Calu3 (cell line): ENCODE measurements around the gene EFCAB9. TPM values are rescaled to one million over a fixed set of nuclear protein-coding genes. Genes with fewer than 3 reads are reported as not detected.

Experiments used
- BruUV-seq: library from RNA; stranded (reverse); fragments of 400-500 nt; replicated peaks from 2 replicates; lab custom pipeline; 2021; lab: Mats Ljungman, UMichigan
- CTCF ChIA-PET: fragments of 300-600 bp; sonication (Branson Sonifier 250); formaldehyde crosslinking; loops from one replicate; lab custom pipeline; 2022; ENCODE audit warnings: antibody characterized with exemption; lab: Charles Lee
- DNase-seq: peaks from one replicate; pipeline ENCODE4 v3.0.0; 2022
- H3K27ac Mint-ChIP-seq: one replicate; pipeline ENCODE4 v1.8.0; 2022; ENCODE audit warnings: mixed read lengths; ENCODE audit not compliant: unreplicated experiment
- H3K27me3 Mint-ChIP-seq: one replicate; pipeline ENCODE4 v1.8.0; 2022; ENCODE audit warnings: mixed read lengths; ENCODE audit not compliant: unreplicated experiment
- H3K36me3 Mint-ChIP-seq: one replicate; pipeline ENCODE4 v1.8.0; 2022; ENCODE audit warnings: mild to moderate bottlenecking, moderate library complexity, mixed read lengths; ENCODE audit not compliant: insufficient read depth, unreplicated experiment
- H3K4me1 Mint-ChIP-seq: one replicate; pipeline ENCODE4 v1.8.0; 2022; ENCODE audit warnings: mild to moderate bottlenecking, low read depth, mixed read lengths; ENCODE audit not compliant: unreplicated experiment
- H3K4me3 Mint-ChIP-seq: one replicate; pipeline ENCODE4 v1.8.0; 2022; ENCODE audit warnings: mild to moderate bottlenecking, low read depth, moderate library complexity, mixed read lengths; ENCODE audit not compliant: unreplicated experiment
- H3K9me3 Mint-ChIP-seq: one replicate; pipeline ENCODE4 v1.8.0; 2022; ENCODE audit warnings: low read depth, mixed read lengths; ENCODE audit not compliant: unreplicated experiment
- intact Hi-C: fragments of 100-400 bp; cut with micrococcal nuclease; formaldehyde crosslinking; loops from one replicate; pipeline ENCODE4 v1.10.0; 2022; ENCODE audit not compliant: unreplicated experiment
- total RNA-seq: library from RNA; stranded (reverse); gene quantifications from 2 replicates; pipeline ENCODE4 v1.2.3, GENCODE V29; 2022
- TF ChIP-seq, protein P1 (sequence below): fragments of 200-600 bp; IDR thresholded peaks from one replicate; pipeline ENCODE4 v1.8.0; 2022; ENCODE audit warnings: antibody characterized with exemption; ENCODE audit not compliant: unreplicated experiment

The EFCAB9 gene
- total RNA-seq, 1 experiment from 2014 or later = not detected

DNA sequence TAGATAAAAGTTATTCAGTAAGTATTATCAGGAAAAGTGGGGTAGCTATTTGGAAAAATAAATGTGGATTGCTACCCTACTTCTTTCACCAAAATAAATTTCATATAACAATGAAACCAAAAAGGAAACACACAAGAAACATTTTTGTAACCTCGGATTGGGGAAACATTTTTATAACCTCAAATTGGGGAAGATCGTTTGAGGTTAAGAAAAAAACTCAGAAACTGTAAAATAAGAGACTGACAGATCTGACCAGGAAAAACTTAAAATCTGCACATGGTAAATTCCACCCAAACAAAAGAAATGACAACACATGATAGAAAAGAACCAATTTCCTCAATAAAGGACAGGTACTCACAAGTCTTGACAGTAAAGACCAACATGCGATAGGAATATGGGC is 13.5 kb downstream of the EFCAB9 start:
- no peaks in the 10 kb centered on the region for H3K9me3 Mint-ChIP-seq
- CTCF ChIA-PET = no interaction called here
- intact Hi-C loops = no loop called here
- H3K4me3 Mint-ChIP-seq = no peak overlapping the region
- BruUV-seq = no TSS peak
- no peak for DNase-seq
- no peaks in the 10 kb centered on the region for H3K27me3 Mint-ChIP-seq
- no peaks in the 10 kb centered on the region for H3K4me1 Mint-ChIP-seq
- TF ChIP-seq, protein P1, sequence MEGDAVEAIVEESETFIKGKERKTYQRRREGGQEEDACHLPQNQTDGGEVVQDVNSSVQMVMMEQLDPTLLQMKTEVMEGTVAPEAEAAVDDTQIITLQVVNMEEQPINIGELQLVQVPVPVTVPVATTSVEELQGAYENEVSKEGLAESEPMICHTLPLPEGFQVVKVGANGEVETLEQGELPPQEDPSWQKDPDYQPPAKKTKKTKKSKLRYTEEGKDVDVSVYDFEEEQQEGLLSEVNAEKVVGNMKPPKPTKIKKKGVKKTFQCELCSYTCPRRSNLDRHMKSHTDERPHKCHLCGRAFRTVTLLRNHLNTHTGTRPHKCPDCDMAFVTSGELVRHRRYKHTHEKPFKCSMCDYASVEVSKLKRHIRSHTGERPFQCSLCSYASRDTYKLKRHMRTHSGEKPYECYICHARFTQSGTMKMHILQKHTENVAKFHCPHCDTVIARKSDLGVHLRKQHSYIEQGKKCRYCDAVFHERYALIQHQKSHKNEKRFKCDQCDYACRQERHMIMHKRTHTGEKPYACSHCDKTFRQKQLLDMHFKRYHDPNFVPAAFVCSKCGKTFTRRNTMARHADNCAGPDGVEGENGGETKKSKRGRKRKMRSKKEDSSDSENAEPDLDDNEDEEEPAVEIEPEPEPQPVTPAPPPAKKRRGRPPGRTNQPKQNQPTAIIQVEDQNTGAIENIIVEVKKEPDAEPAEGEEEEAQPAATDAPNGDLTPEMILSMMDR = no peak
- peaks cover 6% of the 10 kb centered on the region for H3K36me3 Mint-ChIP-seq
- no peak overlapping the region for H3K27ac Mint-ChIP-seq

DNA sequence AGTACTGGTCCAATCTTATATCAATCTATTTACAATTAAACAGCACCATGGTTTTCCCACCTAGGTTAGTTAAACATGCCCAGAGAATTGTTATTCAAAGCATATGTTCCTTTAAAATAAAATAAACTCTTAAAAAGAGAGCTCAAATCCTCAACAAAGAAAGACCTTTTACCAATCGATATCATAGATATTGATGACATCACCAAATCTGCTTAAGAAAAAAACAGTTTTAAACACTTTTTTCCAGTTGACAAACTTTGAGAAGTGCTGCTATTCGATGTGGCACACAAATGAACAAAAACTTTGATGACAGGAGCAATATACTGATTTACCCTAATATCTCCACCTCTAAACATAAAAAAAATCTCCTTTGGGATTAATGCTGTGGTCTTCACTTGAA is 15.7 kb downstream of the EFCAB9 start:
- CTCF ChIA-PET = no interaction called here

DNA sequence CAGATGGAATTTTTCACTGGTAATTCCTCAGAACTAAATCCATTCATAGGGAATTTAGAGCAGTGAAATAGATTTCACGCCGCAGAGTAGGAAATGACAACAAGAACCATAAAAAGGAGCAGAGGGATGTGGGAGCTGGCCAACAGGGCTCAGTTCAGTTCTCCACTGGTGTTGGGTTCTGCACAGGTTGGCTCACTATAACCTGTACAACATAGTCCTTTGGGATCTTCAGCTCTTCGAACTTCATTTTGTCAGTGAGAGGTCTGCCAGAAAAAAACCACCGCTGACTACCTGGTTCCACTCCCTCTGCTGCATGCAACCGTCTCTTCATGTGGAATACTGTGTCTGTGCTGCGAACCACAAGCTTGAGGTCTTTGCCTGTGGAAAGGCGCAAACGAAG is 17.7 kb downstream of the EFCAB9 start:
- no peaks in the 10 kb centered on the region for H3K4me1 Mint-ChIP-seq

More for the DNA sequence above, 15.7 kb downstream of the EFCAB9 start:
- Mint-ChIP-seq H3K4me1 (no peaks in the 10 kb centered on the region), H3K27ac (no peak overlapping the region), H3K36me3 (peaks cover 10% of the 10 kb centered on the region), H3K27me3 (no peaks in the 10 kb centered on the region), H3K4me3 (no peak overlapping the region), H3K9me3 (no peaks in the 10 kb centered on the region)
- TF ChIP-seq, protein P1 = no peak
- BruUV-seq = no TSS peak
- intact Hi-C loops = no loop called here
- no peak for DNase-seq

DNA sequence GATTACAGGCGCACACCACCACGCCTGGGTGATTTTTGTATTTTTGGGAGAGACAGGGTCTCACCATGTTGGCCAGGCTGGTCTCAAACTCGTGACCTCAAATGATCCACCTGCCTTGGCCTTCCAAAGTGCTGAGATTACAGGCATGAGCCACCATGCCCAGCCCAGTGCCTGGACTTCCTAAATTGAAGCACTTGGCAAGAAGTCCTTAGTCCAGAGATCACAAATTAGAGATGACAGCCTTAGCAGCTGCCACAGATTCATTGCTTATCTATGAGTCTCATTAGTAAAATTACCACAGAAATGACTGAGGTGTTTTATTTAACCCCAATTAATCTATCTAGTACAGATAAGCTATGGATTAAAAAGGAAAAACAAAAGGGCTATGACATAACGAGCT is 19.2 kb downstream of the EFCAB9 start:
- TF ChIP-seq, protein P1 = no peak
- intact Hi-C loops = no loop called here
- no peak overlapping the region for H3K4me3 Mint-ChIP-seq

More for the DNA sequence above, 17.7 kb downstream of the EFCAB9 start:
- H3K27me3 Mint-ChIP-seq = no peaks in the 10 kb centered on the region
- CTCF ChIA-PET = interaction anchor here (0.7 kb wide), 1 partner anchor 58 kb away, joined by 3 read pairs; no protein-coding TSS in a partner anchor
- H3K36me3 Mint-ChIP-seq = peaks cover 10% of the 10 kb centered on the region
- TF ChIP-seq, protein P1 = no peak
- H3K9me3 Mint-ChIP-seq = no peaks in the 10 kb centered on the region
- H3K27ac Mint-ChIP-seq = no peak overlapping the region
- intact Hi-C loops = no loop called here
- DNase-seq = no peak
- H3K4me3 Mint-ChIP-seq = no peak overlapping the region
- BruUV-seq = no TSS peak

More for the DNA sequence above, 19.2 kb downstream of the EFCAB9 start:
- Mint-ChIP-seq H3K27ac (no peak overlapping the region), H3K27me3 (no peaks in the 10 kb centered on the region), H3K9me3 (no peaks in the 10 kb centered on the region), H3K36me3 (peaks cover 10% of the 10 kb centered on the region), H3K4me1 (no peaks in the 10 kb centered on the region)
- no peak for DNase-seq
- CTCF ChIA-PET = no interaction called here
- no TSS peak for BruUV-seq
